GM12865 (cell line): ENCODE measurements around the gene BTRC.

Experiments
- DNase-seq: peaks from one replicate; pipeline ENCODE4 v3.0.0; 2010; ENCODE audit warnings: low read depth
- H3K4me3 ChIP-seq: 2 replicates; pipeline ENCODE4 v1.5.1; 2011; ENCODE audit warnings: mild to moderate bottlenecking, low read depth, low read length, control low read depth
- TF ChIP-seq, protein P1 (sequence below): IDR thresholded peaks from 2 replicates; pipeline ENCODE4 v1.5.1; 2011; ENCODE audit warnings: low read length, control low read depth, low read depth, inconsistent platforms; ENCODE audit not compliant: insufficient read depth; ENCODE audit errors: missing control alignments

The BTRC gene

DNA sequence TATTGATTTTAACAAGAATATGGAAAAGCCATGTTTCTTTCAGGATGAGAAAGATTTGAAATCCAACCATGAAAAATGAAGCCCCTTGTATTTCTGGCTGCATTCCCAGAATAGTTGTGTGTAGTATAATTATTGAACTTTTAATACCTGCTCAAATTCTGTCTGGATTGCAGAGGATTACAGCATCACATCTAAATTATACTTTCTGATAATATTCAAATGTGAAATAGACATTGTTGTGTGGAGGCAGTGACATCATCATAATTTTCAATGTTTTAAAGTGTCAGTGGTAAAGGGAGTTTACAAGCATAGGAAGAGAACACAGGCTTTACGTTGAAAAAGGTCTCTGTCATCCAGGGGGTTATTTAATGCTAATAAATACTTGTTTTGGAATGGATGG, 140.7 kb downstream of the BTRC start:
- H3K4me3 ChIP-seq, result no peak overlapping the region
- TF ChIP-seq, protein P1, sequence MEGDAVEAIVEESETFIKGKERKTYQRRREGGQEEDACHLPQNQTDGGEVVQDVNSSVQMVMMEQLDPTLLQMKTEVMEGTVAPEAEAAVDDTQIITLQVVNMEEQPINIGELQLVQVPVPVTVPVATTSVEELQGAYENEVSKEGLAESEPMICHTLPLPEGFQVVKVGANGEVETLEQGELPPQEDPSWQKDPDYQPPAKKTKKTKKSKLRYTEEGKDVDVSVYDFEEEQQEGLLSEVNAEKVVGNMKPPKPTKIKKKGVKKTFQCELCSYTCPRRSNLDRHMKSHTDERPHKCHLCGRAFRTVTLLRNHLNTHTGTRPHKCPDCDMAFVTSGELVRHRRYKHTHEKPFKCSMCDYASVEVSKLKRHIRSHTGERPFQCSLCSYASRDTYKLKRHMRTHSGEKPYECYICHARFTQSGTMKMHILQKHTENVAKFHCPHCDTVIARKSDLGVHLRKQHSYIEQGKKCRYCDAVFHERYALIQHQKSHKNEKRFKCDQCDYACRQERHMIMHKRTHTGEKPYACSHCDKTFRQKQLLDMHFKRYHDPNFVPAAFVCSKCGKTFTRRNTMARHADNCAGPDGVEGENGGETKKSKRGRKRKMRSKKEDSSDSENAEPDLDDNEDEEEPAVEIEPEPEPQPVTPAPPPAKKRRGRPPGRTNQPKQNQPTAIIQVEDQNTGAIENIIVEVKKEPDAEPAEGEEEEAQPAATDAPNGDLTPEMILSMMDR, result no peak

DNA sequence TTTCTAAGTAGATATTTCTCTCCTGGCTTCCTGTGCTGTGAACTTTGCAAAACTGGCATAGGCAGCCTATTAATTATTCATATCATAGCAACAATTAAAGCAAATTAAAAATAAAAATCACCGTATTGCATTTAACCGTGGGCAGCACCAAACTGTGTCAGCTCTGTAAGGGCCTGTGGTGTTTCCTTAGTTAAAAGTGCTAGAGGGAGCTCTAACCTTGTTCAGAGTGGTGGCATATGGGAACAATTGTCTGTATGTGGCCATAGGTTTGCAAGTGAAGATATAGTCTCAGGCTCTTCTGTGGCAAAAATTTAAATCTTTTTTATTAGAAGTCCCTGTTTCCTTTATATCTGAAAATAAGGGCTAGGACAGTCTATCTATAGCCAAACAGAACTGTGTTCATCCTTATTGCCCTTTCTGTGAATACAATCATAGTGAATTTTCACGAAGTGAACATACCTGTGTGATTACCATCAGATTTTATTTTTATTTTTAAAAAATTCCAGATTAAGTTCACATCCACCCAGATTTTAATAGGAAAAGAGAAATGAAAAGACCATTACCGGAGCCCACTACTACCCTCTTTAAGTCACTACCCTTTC, 141.5 kb downstream of the BTRC start:
- peak; percentile 17 for DNase-seq
- TF ChIP-seq, protein P1, result peak; percentile 16
- H3K4me3 ChIP-seq, result no peak overlapping the region

More for the DNA sequence above, 140.7 kb downstream of the BTRC start:
- no peak for DNase-seq

DNA sequence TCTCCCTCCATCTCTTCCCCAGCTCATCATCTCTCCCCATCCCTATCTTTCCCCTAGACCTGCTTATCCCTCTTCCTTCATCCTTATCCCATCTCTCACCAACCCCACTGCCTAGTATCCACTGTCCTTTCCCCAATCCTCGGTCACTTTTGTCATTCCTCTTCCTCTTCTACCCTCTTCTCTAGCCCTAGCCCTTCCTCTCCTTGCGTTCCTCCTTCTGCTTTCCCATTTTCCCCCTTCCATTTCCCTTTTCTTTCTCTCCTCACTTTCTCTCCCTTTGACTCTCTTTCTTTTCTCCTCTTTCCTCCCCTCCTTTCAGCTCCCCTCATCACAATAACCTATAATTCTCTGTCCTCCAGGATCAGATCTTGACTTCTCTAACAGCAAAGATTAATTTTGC, 150.5 kb downstream of the BTRC start:
- no peak for DNase-seq
- no peak overlapping the region for H3K4me3 ChIP-seq
- TF ChIP-seq, protein P1, result no peak

DNA sequence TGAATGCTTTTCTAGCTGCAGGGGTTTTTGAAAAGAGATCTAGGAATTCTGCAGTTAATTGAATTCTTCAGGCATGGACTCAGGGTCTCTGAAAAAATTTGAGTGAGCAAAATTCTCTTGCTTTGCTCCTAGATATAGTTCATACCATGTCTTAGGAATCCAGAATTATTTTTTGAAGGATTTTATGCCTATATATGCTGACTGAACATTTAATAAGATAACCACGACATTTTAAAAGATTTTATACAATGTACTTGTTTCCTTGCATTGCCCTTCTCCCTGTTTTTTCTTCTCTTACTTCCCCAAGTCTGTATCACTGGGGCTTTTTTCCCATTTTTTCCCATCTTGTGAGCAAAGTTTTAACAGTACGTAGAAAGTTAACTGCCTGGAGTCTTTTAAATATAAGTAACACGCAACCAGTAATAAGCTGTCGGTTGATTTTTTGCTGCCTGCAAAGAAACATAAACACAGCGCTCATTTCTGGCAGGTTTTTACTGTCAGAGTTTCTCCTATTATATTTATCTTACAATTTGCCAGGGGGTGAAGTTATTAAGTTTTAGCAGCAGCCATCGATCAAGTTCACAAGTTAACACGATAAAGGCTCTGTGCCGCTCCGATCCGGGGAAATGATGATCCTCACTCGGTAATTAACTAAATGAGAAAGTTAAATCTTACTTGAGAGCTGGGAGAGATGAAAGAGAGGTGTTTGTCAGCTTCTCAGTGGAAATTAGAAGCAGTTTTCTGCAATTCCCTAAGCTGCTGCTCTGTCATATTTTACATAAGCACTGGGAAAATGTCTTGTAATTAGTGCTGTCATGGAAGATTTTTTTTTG, 153.1 kb downstream of the BTRC start:
- TF ChIP-seq, protein P1, result no peak
- no peak for DNase-seq
- H3K4me3 ChIP-seq, result no peak overlapping the region

DNA sequence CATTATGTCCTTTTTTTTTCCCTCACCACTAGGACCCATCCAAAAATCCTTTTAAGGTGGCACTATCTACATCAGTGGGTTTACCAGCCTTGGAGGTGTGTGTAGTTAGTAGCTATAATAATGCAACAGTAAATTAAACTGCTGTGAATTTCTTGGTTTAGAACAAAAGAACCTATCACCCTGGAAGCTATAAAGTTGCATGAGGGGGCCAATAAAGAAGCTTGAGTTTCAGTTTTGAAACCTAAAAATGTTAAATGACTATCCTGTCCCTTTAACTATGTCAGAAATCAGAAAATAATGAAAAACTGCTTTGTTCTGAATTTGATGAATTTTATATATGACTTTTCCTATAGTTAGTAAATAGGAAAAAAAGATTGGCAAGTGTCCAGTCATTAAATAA, 153.9 kb downstream of the BTRC start:
- DNase-seq, result no peak
- H3K4me3 ChIP-seq, result no peak overlapping the region
- TF ChIP-seq, protein P1, result no peak

DNA sequence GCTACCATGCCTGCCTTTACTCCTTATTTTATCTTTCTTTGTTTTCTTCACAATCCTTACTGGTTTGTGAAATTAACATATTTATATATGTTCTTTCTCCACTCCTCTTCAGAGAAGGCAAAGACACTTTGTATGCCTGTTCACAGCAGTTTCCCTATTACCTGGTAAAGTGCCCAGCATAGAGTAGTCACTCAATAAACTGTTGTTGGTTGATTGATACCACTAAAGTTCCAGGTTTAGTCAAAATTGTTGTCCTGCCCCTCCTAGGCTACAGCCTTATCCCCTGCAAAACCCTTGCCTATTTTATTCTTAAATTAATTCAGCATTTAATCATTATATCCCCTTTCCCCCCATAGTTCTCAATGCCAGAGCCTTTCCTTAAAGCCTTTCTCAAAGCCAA, 158.0 kb downstream of the BTRC start:
- no peak for DNase-seq
- H3K4me3 ChIP-seq, result no peak overlapping the region
- TF ChIP-seq, protein P1, result no peak
